GM19238 (cell line): ENCODE data around the gene MYO5B.
"Not testable (repeated sequence)": the region's sequence is repeated elsewhere in the genome, so short reads cannot be mapped to it uniquely, and the experiment has no call there.

Experiments used
- DNase-seq: peaks from one replicate; pipeline ENCODE4 v3.0.0; 2011; ENCODE audit warnings: low spot score; ENCODE audit not compliant: insufficient read length

Gene MYO5B

GRCh38 chr18:50194631-50195532 lies at the start of gene MYO5B:
Gene MYO5B, minus strand, starts transcription at chr18:50195147. Its CDS starts 354 bp downstream, at chr18:50194793.
- peak; percentile 64 for DNase-seq

- DNase-seq = not testable (repeated sequence)
Observed at GRCh38 chr18:50241768-50242167, 46.8 kb upstream of the MYO5B start.

GRCh38 chr18:50240080-50240563 lies 45.2 kb upstream of the MYO5B start:
- no peak for DNase-seq

- no peak for DNase-seq
Observed at GRCh38 chr18:50232419-50232818, 37.5 kb upstream of the MYO5B start.

- DNase-seq = no peak
Observed at GRCh38 chr18:50231621-50232020, 36.7 kb upstream of the MYO5B start.

GRCh38 chr18:50220249-50220648 lies 25.3 kb upstream of the MYO5B start:
- not testable (repeated sequence) for DNase-seq

GRCh38 chr18:50218432-50219197 lies 23.7 kb upstream of the MYO5B start:
- DNase-seq = peak; percentile 23

GRCh38 chr18:50209311-50209710 lies 14.4 kb upstream of the MYO5B start:
- DNase-seq = no peak

GRCh38 chr18:50207722-50208121 lies 12.8 kb upstream of the MYO5B start:
- no peak for DNase-seq

- DNase-seq = no peak
Observed at GRCh38 chr18:50203801-50204604, 9.1 kb upstream of the MYO5B start.

- DNase-seq = no peak
Observed at GRCh38 chr18:50201476-50202018, 6.6 kb upstream of the MYO5B start.

- no peak for DNase-seq
Observed at GRCh38 chr18:50199921-50200320, 5.0 kb upstream of the MYO5B start.

GRCh38 chr18:50199346-50199855 lies 4.5 kb upstream of the MYO5B start:
- no peak for DNase-seq

GRCh38 chr18:50196261-50196660 lies 1.3 kb upstream of the MYO5B start:
- no peak for DNase-seq

GRCh38 chr18:50195689-50196088 lies 742 bp upstream of the MYO5B start:
- no peak for DNase-seq

- DNase-seq = no peak
Observed at GRCh38 chr18:50193796-50194630, 934 bp downstream of the MYO5B start.

GRCh38 chr18:50192995-50193795 lies 1.8 kb downstream of the MYO5B start:
- no peak for DNase-seq

GRCh38 chr18:50190926-50191325 lies 4.0 kb downstream of the MYO5B start:
- no peak for DNase-seq

GRCh38 chr18:50190236-50190635 lies 4.7 kb downstream of the MYO5B start:
- no peak for DNase-seq
